Subcutaneous abdominal adipose tissue (tissue), 5 donors: ENCODE data around the gene PLPP3.
A peak's percentile ranks its signal among the peaks of the same experiment; 100 is the strongest.

Source experiments
- H3K27ac ChIP-seq: one replicate; pipeline ENCODE4 v1.7.0; 2013; ENCODE audit warnings: low read depth, mild to moderate bottlenecking, inconsistent platforms, low read length, moderate library complexity
- H3K27me3 ChIP-seq, 5 donors: one replicate each; pipeline ENCODE4 v1.7.0; 2013; ENCODE audit warnings: low read length in 5 of 5, inconsistent platforms in 1 of 5; ENCODE audit not compliant: control insufficient read depth in 5 of 5, insufficient read depth in 4 of 5
- H3K36me3 ChIP-seq, 5 donors: one replicate each; pipeline ENCODE4 v1.7.0; 2013; ENCODE audit warnings: low read length in 5 of 5; ENCODE audit not compliant: control insufficient read depth in 5 of 5, insufficient read depth in 5 of 5
- H3K4me1 ChIP-seq, 5 donors: one replicate each; pipeline ENCODE4 v1.7.0; 2013; ENCODE audit warnings: low read length in 5 of 5, mild to moderate bottlenecking in 3 of 5, moderate library complexity in 1 of 5; ENCODE audit not compliant: control insufficient read depth in 5 of 5, insufficient read depth in 5 of 5
- H3K4me3 ChIP-seq, 5 donors: one replicate each; pipeline ENCODE4 v1.7.0; 2013; ENCODE audit warnings: low read length in 5 of 5, low read depth in 1 of 5
- H3K9ac ChIP-seq, 5 donors: one replicate each; pipeline ENCODE4 v1.7.0; 2013; ENCODE audit warnings: low read length in 5 of 5, mild to moderate bottlenecking in 4 of 5, moderate library complexity in 3 of 5
- H3K9me3 ChIP-seq, 5 donors: one replicate each; pipeline ENCODE4 v1.7.0; 2013; ENCODE audit warnings: low read length in 5 of 5; ENCODE audit not compliant: control insufficient read depth in 5 of 5
- donor health status: healthy.
- donor health status: healthy.
- donor health status: healthy.
- donor health status: healthy.
- donor health status: healthy.

Gene PLPP3

DNA sequence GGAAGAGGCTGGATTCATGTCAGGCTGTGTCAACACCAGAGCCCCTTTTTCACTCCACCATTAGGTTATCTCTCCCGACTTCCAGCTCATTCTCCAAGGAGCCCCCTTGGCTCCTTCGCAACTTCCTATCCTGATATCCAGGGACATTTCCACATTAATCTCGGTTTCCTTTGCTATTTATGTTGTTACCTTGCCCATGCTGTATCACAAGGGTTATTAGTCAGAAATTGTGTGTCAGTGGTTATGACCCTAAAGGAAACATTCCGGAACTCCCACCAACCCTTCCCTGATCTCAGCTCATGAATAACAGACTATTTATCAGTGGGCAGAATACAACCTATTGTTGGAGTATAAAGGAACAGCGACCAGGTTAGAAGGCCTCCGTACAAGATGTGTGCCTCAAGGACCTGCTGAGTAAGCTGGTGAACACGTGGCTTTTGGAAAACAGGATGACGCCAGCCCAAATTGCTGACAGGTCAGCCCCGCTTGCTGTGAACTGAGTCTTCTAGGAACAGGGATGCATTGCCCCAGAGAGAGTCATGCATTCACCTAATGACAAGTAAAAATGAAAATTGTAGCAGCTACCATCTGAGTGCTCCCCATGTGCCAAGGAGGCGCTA lies 121.5 kb downstream of the PLPP3 start:
- H3K27me3 ChIP-seq, result no peaks in the 10 kb centered on the region
- no peaks in the 10 kb centered on the region for H3K36me3 ChIP-seq
- H3K4me1 ChIP-seq, result peaks cover 0 to 9% (median 6%) of the 10 kb centered on the region in 5 donors

DNA sequence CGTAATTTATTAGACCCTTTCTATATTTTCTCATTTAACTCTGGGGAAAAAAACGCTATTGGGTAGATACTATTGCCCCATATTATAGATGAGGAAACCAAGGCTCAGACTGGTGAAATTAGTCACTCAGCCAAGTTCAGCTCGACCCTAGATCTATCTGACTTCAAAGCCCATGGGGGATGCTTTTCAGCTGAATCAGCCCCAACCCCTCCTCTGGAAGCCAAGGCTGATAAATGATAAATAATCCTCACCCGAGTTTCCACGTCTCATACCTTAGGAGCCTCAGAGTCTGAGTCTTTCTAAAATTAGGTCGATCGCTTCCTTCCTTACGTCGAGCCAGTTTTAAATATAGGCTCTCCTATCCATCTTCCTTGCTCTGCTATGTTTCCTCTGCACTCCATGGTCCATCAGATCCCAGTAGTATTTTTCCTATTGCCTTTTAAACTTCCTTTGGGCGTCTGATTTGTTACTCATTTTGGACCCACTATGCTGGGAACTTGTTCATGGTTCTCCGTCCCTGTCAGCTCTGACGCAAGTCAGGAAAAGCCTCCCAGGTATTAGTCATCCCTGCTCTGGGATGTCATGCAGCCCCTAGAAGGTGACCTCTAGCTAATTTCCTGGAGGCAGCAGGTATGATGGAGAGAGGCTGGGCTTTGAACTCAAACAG lies 122.8 kb downstream of the PLPP3 start:
- Histone ChIP-seq H3K4me3 (no peak overlapping the region), H3K27me3 (no peaks in the 10 kb centered on the region), H3K9me3 (no peaks in the 10 kb centered on the region), H3K4me1 (peaks cover 2 to 20% (median 18%) of the 10 kb centered on the region in 5 donors), H3K9ac (no peak overlapping the region), H3K27ac (no peak overlapping the region), H3K36me3 (no peaks in the 10 kb centered on the region)

More for the DNA sequence above, 121.5 kb downstream of the PLPP3 start:
- no peak overlapping the region for H3K27ac ChIP-seq
- no peaks in the 10 kb centered on the region for H3K9me3 ChIP-seq
- no peak overlapping the region for H3K9ac ChIP-seq
- H3K4me3 ChIP-seq, result no peak overlapping the region

GRCh38 chr1:56453417-56454078 lies 125.8 kb downstream of the PLPP3 start:
- Histone ChIP-seq H3K9me3 (no peaks in the 10 kb centered on the region), H3K27ac (no peak overlapping the region), H3K4me3 (no peak overlapping the region), H3K9ac (no peak overlapping the region), H3K4me1 (peaks cover 5 to 27% (median 20%) of the 10 kb centered on the region in 5 donors), H3K36me3 (no peaks in the 10 kb centered on the region), H3K27me3 (no peaks in the 10 kb centered on the region)

DNA sequence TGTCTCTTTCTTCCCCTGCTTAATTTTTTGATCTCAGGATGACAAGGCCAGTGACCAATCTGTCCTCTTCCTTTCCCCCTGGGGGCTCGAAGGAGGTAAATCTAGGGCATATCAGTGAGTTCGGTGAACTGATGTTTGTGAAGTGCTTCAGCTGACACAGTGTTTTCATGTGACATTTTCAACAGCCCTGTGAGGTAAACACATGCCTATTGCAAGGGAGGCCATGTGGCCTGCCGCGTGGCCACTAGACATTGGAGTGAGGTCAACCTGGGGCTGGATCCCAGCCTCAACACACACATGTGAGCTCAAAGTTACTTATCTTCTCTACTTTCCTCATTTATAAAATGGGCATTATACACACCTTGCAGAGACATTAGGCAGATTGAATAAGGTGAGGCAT lies 126.3 kb downstream of the PLPP3 start:
- H3K36me3 ChIP-seq, result no peaks in the 10 kb centered on the region
- H3K9ac ChIP-seq, result no peak overlapping the region
- H3K27me3 ChIP-seq, result no peaks in the 10 kb centered on the region
- H3K27ac ChIP-seq, result peak overlapping the region; percentile 65
- peaks cover 5 to 32% (median 20%) of the 10 kb centered on the region in 5 donors for H3K4me1 ChIP-seq
- no peaks in the 10 kb centered on the region for H3K9me3 ChIP-seq
- H3K4me3 ChIP-seq, result no peak overlapping the region

DNA sequence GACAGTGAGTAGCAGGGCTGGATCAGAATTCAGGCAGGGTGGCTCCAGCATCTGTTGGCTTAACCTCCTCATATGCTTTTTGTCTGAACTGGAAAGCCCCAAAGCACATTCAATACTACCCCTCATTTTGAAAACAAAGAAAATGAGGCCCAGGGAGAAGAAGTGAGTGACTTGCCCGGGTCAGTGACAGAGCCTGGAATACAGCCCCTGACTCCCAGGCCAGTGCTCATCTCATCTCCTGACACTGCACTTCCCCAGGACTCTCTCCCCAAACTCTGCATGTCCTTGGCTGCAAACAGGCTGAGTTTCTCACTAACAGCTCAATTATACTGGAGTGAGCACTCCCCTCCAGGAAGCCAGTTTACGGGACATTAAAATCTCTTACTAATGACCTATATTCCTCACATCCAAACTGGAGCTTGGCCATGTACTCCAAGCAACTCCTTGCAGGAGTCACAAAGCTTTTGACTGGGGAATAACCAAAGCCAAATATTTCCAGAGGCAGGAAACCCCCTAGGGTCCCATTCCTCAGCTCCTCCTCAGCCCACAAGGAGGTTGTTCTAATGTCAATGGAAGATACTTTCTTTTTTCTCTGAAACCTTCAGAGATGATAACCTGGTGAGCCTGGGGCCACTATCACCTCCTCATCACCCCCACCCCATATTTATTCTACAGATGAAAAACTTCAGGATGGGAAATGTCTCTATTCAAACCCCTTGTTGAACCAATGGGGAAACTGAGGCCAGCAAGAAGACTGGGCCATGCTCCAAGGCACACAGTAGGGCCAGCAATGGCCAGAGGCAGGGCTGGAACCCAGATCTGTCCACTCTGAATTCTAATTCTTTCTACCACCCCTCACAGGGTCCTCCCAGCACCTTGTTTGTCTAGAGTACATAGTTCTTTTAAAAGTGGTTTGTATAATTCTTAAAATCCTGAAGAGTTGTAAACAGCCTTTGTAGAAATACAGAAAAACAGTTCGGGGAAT lies 127.0 kb downstream of the PLPP3 start:
- Histone ChIP-seq H3K9ac (no peak overlapping the region), H3K4me1 (peaks cover 5 to 38% (median 25%) of the 10 kb centered on the region in 5 donors), H3K4me3 (no peak overlapping the region), H3K36me3 (no peaks in the 10 kb centered on the region), H3K27ac (peak overlapping the region; percentile 65), H3K9me3 (no peaks in the 10 kb centered on the region), H3K27me3 (no peaks in the 10 kb centered on the region)

DNA sequence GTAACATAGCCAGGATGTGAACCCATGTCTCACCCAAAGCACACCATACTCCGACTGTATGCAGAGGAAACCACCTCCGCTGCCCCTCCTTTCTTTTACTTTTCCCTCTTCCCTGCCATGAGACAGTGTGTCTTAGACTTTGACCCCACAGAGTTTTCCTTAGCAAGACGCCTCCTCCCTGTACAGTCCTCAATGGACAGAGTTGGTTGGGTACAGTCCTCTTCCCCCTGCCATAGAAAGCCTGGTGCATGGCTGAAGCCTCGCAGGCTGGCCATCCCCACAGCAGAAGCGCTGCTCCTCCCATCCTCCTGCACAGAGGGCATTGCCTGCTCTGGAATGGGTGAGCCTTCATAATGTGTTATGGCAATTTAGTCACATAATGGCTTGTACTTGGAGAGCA lies 127.9 kb downstream of the PLPP3 start:
- Histone ChIP-seq H3K9me3 (no peaks in the 10 kb centered on the region), H3K4me3 (no peak overlapping the region), H3K27ac (peak overlapping the region; percentile 47), H3K27me3 (no peaks in the 10 kb centered on the region), H3K36me3 (no peaks in the 10 kb centered on the region), H3K9ac (no peak overlapping the region), H3K4me1 (peaks cover 10 to 46% (median 33%) of the 10 kb centered on the region in 5 donors)

GRCh38 chr1:56450004-56450666 lies 129.2 kb downstream of the PLPP3 start:
- H3K27me3 ChIP-seq, result no peaks in the 10 kb centered on the region
- H3K9me3 ChIP-seq, result no peaks in the 10 kb centered on the region
- H3K9ac ChIP-seq, result no peak overlapping the region
- no peak overlapping the region for H3K4me3 ChIP-seq
- H3K4me1 ChIP-seq, result peaks cover 10 to 50% (median 35%) of the 10 kb centered on the region in 5 donors
- no peaks in the 10 kb centered on the region for H3K36me3 ChIP-seq
- no peak overlapping the region for H3K27ac ChIP-seq

DNA sequence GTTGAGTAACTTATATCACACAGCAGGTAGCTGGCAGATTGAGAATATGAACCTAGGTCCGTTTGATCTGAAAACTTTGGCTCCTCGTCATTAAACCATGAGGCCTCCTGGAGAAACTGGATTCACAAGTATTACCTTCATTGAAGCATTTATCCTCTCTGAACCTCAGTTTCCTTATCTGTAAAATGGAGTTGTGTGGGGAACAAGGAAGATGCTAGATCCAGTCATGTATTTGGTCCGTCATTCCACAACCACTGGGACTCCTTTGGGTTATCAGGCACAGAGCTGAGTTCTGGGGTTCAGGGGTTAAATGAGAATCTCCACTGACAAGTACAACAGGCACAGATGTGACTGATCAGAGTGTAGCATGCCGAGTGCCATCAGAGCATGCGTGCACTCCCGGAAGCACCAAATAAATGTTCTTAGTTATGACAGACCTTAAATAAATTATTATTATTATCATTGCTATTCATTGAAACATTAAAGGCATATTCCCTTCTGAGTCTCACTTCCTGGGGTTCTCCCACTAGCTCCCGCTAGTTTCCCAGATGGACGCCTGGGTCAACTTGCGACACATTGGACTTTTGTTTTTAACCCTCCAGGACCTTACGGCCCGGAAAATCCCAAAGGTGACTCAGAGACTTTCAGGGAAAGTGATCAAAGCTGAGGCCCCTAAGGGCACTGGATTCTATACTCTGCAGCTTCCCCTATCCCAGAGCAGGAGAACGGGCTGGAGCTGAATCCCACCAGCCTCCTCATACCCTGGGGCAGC lies 130.6 kb downstream of the PLPP3 start:
- Histone ChIP-seq H3K9ac (no peak overlapping the region), H3K27me3 (no peaks in the 10 kb centered on the region), H3K4me3 (no peak overlapping the region), H3K27ac (peak overlapping the region; percentile 45), H3K36me3 (no peaks in the 10 kb centered on the region), H3K4me1 (peaks cover 10 to 50% (median 35%) of the 10 kb centered on the region in 5 donors), H3K9me3 (no peaks in the 10 kb centered on the region)

- H3K27ac ChIP-seq, result peak overlapping the region; percentile 45
- H3K4me1 ChIP-seq, result peaks cover 10 to 44% (median 30%) of the 10 kb centered on the region in 5 donors
- no peaks in the 10 kb centered on the region for H3K36me3 ChIP-seq
- H3K4me3 ChIP-seq, result no peak overlapping the region
- H3K9me3 ChIP-seq, result no peaks in the 10 kb centered on the region
- no peaks in the 10 kb centered on the region for H3K27me3 ChIP-seq
- H3K9ac ChIP-seq, result no peak overlapping the region
These were observed 131.5 kb downstream of the PLPP3 start for GRCh38 chr1:56447823-56448222.
